GOT3 (cell line): Measurements from ENCODE around the gene MRPS30.
A peak's percentile ranks its signal among the peaks of the same experiment; 100 is the strongest.
"Not testable (repeated sequence)": the region's sequence is repeated elsewhere in the genome, so short reads cannot be mapped to it uniquely, and the experiment has no call there.

ENCODE experiments used
- DNase-seq: peaks from one replicate; lab custom pipeline; 2025; ENCODE audit warnings: mixed read lengths; lab: John Stamatoyannopoulos, UW

Gene MRPS30

GRCh38 chr5:44808435-44809214 lies at the start of gene MRPS30:
Gene MRPS30 (plus strand): TSS chr5:44808947. CDS start chr5:44808963, 16 bp downstream.
- peak; percentile 75 for DNase-seq

DNA sequence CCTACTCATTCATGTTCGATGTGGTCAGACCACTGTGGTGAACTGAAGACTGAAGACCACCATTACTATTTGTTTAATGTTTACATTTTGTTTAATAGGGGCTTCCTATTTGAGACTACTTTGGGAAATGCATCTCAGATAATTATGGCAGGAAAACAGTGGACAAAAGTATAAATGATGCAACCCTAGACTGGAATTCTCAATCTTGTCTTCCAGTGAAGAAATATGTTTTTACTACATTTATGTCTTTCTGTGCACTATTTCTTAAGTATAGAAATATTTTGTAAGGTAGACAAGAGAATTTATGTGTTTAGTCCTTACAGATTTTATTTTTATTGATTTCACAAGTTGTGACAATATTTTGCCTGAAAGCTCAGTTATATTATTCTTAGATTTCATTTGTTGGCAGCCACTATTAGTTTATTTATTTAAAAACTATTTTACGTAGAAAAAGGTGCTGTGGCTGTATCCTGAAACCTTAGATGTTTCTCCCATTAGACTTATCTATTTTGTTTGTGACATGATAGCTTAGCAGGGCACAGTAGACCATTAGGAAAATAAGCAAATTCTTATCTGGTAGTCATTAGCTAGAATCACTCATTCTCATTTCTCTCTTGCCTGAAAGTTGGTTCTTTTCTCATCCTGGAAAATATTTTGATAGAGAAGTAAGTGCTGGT lies 39.4 kb upstream of the MRPS30 start:
- DNase-seq = no peak

DNA sequence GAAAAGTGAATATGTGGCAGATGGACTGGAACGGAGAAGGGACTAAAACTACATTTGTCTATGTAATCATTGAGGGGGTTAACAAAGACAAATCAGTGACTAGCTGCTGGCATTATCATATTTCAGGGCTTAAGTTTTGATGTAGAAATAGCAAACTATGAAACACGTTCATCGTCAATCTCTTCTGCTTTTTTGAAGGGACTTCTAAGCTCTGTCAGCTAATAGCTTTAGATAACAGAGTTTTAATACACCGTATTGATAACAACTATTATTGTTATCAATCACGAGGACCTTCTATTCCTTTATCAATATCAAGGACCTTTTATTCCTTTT lies 38.9 kb upstream of the MRPS30 start:
- DNase-seq = no peak

DNA sequence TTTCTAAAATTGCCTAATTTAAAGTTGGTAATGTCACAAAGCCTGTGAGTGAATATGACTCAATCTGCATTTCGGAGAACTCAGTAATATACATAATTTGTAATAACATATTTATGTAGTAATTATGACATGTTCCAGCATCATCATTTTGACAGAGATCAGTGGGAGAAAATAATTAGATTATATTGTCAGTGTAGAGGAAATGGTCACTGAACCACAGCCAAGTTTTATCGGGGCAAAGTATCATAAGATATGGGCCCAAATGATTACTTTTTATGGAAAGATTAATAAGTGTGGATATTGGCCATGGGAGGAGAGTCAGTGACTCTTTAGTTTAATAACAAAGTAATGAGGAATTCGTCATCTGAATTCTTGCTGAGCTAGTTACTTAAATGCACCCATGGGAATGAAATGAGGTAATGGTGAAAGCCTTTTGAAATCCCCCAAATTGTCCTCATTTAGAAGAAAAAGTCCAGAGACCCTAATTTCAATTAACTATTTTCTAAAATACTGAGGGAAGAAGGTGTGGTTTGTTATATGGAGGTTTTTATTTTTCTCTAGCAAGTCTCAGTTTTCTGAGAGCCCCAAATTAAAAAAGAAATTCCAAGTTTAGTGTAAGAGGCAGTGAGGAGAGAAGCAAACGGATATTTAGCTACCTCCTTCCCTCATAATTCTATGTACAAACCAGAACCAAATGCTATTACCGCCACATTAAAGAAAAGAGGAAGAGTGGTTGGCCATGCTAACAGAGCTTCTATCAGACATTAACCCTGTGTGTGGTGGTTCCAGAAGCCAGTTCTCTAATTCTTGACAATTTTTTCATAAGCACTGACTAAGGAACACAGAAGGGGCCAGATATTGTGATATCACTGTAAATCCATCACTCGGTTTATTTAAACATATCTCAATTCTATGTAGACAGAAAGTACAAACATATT lies 37.7 kb upstream of the MRPS30 start:
- no peak for DNase-seq

DNA sequence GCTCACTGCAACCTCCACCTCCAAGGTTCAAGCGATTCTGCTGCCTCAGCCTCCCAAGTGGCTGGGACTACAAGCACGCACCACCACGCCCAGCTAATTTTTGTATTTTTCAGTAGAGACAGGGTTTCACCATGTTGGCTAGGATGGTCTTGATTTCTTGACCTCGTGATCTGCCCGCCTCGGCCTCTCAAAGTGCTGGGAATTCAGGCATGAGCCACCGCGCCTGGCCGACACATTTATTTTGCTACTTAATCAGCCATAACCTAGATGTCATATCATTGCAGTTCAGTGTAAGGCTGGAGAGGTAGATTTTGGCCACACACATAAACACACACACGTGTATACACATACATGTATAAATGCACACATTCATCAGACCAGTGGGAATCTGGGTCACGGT lies 36.4 kb upstream of the MRPS30 start:
- not testable (repeated sequence) for DNase-seq

GRCh38 chr5:44774279-44774880 lies 34.4 kb upstream of the MRPS30 start:
- peak; percentile 0 for DNase-seq

- no peak for DNase-seq
Measured at GRCh38 chr5:44779167-44779566, 29.6 kb upstream of the MRPS30 start.

DNA sequence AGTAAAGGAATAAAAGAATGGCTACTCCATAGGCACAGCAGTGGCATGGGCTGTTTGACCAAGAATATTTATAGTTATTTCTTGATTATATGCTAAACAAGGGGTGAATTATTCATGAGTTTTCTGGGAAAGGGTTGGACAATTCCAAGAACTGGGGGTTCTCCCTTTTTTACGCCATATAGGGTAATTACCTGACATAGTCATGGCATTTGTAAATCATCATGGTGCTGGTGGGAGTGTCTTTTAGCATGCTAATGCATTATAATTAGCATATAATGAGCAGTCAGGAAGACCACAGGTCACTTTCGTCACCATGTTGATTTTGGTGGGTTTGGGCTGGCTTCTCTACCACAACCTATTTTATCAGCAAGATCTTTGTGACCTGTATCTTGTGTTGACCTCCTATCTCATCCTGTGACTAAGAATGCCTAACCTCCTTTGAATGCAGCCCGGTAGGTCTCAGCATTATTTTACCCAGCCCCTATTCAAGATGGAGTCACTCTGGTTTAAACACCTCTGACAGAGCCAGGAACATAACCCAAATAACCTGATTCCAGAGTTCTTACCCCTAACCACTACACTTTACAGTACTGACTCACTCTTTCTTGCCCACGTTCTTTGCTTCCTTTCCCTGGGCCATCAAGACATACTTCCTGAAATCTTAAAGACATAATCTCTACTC lies 25.0 kb upstream of the MRPS30 start:
- DNase-seq = no peak

GRCh38 chr5:44787731-44788130 lies 21.0 kb upstream of the MRPS30 start:
- DNase-seq = no peak

DNA sequence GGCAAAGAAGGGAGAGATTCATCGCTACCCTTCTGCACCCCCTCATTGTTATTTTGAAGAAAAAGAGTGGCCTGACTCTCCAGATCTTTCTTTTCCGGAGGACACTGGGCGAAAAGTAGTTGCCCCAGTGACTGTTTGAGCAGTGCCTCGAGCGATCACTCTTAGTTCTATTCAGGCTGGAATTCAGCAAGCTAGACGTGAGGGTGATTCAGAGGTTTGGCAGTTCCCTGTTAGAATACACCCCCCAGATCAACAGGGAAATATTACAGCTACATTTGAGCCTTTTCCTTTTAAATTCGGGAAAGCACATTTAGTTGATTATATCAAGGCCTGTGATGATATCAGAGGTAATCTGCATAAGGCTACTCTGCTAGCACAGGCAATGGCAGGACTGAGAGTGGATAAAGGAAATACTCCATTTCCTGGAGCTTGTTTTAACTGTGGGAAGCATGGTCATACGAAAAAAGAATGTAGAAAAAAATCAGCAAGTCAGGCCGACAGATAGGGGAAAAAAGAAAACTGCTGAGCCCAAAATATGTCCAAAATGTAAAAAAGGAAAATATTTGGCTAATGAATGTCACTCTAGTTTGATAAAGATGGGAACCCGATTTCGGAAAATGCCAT lies 19.3 kb upstream of the MRPS30 start:
- not testable (repeated sequence) for DNase-seq

- DNase-seq = not testable (repeated sequence)
Measured at GRCh38 chr5:44792031-44792673, 16.6 kb upstream of the MRPS30 start.

DNA sequence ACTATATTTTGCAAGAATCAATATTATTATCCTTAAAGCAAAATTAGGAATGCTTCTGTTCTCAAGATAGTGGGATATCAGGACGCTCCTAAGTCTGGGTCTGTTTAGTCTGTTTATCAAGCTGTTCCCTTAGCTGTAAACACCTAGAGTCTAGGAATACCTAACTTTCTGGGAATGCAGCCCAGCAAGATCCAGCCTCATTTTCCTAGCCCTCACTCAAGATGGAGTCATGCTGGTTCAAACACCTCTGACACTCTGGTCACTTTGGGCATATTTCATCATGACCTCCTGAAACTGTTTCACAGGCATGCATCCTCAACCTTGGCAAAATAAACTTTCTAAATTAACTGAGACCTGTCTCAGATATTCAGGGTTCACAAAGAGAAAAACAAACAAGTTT lies 14.4 kb upstream of the MRPS30 start:
- DNase-seq = no peak

- DNase-seq = no peak
Measured at GRCh38 chr5:44795496-44795895, 13.3 kb upstream of the MRPS30 start.

DNA sequence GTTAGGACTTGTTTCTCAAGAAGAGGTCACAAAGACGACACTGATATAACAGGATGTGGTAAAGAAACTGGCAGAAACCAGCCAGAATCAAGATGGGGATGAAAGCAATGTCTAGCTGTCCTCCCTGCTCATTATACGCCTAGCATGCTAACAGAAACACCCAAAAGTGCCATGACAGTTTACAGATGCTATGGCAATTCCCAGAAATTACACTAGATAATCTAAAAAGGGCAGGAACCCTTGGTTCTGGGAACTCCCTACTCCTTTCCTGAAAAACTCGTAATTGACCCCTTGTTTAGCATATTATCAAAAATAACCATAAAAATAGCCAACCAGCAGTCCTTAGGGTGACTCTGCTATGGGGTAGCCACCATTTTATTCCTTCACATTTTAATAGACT lies 10.9 kb upstream of the MRPS30 start:
- DNase-seq = no peak

- DNase-seq = no peak
Measured at GRCh38 chr5:44801992-44802391, 6.8 kb upstream of the MRPS30 start.

DNA sequence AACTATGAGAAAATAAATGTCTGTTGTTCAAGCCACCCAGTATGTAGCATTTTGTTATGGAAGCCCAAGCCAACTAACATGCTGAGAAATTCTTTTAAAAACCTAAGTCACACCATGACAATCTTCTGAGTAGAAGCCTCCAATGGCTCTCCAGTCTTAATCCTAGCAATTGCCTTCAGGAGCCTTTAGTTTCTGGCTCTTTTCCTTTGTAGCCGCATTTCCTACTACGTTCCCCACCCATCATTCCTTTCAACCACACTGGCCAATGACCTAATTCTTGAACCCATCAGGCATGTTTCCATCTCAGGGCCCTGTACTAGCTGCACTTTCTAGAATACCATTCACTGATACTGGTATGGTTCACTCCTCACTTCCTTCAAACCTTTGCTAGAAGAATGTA lies 2.1 kb upstream of the MRPS30 start:
- DNase-seq = no peak

- DNase-seq = no peak
Measured at GRCh38 chr5:44807269-44807668, 1.5 kb upstream of the MRPS30 start.

DNA sequence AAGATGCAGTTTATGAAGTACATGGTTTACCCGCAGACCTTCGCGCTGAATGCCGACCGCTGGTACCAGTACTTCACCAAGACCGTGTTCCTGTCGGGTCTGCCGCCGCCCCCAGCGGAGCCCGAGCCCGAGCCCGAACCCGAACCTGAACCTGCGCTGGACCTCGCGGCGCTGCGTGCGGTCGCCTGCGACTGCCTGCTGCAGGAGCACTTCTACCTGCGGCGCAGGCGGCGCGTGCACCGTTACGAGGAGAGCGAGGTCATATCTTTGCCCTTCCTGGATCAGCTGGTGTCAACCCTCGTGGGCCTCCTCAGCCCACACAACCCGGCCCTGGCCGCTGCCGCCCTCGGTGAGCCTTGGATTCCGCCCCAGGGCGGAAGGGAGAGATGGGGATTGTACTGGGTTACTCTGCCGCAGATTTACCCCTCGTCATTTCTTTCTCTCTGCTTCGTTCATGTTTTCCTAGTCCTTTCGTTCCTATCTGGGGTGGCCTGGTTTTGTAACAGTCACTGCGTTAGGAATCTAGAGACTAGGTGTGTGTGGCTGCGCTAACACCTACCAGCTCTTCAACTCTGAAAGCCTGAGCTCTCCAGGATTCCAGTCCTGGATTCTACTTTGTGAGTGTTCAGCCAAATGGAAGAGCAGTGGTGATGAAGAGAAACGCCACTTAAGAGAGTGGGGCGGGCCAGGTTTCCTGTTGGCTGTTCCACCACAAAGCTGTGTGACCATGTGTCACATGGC lies 638 bp downstream of the MRPS30 start:
- peak; percentile 21 for DNase-seq

- DNase-seq = no peak
Measured at GRCh38 chr5:44809956-44810420, 1.2 kb downstream of the MRPS30 start.

GRCh38 chr5:44814761-44815160 lies 6.0 kb downstream of the MRPS30 start:
- no peak for DNase-seq
